GM19324 (cell line): ENCODE measurements around the gene CFAP20.

Source experiments
- ATAC-seq: cut with Tn5 transposase; IDR thresholded peaks from one replicate; pipeline ENCODE4 v1.9.1; 2021; ENCODE audit warnings: mild to moderate bottlenecking, moderate library complexity; ENCODE audit not compliant: unreplicated experiment, low FRiP score

The CFAP20 gene

GRCh38 chr16:58125781-58126335 is 3.3 kb downstream of the CFAP20 start:
- ATAC-seq = no peak

DNA sequence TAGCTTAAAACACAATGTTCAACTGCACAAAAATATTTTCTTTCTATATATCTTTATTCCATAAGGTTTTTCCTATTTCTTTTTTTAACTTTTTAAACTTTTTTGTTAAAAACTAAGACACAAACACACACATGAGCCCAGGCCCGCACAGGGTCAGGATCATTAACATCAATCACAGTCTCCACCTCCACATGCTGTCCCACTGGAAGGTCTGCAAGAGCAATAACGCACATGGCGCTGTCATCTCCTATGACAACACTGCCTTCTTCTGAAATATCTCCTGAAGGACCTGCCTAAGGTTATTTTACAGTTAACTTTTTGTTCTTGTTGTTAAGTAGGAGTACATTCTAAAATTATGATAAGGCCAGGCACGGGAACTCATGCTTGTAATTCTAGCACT is 4.1 kb downstream of the CFAP20 start:
- ATAC-seq = no peak

GRCh38 chr16:58124601-58124915 is 4.6 kb downstream of the CFAP20 start:
- no peak for ATAC-seq

DNA sequence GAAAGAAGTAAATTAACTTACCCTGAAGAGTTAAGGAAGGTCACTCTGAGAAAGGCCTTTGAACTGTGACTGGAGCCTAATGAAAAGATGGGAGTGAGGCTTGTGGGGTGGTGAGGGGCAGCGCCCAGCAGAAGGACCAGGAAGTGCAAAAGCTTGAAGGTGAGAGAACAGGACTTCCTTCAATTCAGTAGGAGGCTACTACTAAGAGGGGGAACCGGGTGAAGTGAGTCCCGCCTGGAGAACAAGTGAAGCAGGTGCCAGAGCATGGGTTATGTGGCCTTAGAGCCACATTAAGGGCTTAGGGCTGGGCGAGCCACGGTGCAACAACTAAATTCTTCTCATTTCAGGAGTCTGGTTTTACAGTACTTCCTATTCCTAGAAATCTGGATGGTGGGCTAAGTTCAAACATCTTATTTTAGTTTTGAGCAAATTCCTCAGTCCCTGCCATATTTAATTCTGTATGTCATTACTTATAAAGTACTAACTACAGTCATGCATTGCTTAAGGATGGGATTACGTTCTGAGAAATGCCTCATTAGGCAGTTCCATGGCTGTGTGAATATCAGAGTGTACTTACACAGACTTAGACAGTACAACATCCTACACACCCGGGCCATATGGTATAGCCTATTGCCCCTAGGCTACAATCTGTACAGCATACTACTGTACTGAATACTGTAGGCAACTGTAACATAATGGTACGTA is 5.1 kb downstream of the CFAP20 start:
- no peak for ATAC-seq

DNA sequence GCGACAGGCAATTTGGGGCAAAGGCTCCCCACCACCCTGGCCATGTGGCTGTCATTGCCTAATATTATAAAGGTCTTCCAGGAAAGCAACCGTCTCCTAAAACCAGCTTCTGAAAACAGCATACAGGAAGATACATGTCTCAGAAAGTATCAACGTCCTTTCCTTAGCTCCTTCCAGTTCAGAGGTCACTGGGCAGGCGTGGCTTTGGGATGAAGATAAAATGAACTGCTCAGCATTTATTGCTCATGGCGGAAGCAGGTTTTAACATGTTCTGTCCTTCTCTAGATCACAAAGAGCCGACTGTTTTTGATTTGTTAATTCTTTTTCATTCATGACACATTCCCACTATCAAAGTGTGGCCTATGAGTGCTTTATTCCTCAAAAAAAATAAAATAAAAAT is 8.0 kb downstream of the CFAP20 start:
- ATAC-seq = no peak

GRCh38 chr16:58120234-58120633 is 8.9 kb downstream of the CFAP20 start:
- no peak for ATAC-seq

GRCh38 chr16:58119509-58119845 is 9.7 kb downstream of the CFAP20 start:
- no peak for ATAC-seq

- no peak for ATAC-seq
Measured at GRCh38 chr16:58118801-58119508, 10.2 kb downstream of the CFAP20 start.

GRCh38 chr16:58116529-58116928 is 12.7 kb downstream of the CFAP20 start:
- no peak for ATAC-seq

DNA sequence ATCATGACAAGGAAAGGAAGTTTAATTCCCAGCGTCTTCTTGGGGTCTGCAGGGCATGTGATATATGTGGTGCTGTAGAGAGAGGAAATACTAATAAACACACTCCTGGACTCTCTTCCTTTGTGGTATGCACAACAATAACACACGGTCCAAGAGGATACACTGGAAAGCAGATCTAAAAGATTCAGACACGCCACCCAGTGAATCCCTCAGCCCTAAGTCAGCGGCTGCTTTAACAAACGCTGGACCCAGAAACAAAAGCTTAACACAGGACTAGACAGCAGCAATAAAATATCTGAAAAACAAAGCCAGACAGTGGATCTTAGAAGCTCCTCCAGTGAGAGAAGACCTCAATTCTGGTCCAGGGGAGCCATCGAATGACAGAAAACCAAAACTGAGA is 13.1 kb downstream of the CFAP20 start:
- ATAC-seq = no peak

DNA sequence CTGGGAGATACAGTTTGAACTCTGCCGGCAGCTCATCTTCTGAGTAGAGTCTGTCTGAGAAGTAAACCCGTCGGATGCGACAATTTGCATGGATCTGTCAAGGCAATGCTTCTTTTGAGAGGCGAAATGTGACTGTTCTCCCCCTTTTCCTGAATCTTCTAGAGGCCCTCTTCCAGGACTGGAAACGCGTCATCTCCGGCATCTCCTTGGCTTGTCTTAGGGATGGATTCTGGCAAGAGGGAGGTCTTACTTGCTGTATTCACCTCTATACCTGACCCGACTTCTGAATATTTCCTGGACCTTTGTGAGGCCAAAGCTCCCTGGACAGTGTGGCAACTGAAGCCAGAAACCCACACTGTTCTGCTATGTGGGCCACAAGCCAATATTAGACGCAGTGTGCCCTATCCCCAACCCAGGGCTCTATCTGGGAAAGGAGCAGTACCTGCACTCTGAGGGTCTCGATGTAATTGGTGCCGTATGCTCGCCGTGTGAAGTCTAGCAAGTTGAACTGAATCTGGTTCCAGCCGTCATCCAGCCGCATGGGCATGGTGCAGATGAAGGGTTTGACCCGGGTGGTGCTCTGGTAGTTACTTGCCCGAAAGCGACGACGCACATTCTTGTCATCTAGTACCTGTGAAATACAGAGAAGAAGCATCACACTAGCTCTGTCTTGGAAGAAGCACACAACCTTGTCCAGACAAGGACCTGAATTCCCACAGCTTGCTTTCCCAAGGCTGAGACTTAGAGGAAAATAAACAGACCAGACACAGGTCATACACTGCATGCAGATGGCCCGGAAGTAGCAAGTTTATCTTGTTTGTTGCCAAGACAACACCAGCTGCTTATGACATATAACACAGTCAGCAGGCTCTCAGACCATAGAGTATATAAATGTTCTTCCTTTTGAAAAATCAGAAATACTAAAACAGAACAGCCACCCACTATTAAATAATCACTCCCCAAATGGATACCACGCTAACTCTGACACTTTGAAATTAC is 14.1 kb downstream of the CFAP20 start:
- no peak for ATAC-seq

DNA sequence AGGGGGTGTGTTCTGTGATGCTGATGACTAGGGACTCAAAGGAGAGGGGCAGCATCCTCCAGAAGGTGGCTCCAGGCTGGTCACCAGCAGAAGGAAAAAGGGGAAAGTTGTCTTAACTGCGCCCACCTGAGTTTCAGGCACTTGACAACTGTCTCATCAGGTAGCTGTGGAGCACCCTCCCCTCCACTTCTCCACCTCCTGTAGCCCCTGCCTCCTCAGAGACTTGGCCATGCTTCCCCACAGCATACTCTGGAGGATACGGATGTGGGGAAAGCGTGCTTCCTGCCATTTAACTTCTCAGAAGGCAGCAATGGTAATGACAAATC is 17.9 kb downstream of the CFAP20 start:
- no peak for ATAC-seq

DNA sequence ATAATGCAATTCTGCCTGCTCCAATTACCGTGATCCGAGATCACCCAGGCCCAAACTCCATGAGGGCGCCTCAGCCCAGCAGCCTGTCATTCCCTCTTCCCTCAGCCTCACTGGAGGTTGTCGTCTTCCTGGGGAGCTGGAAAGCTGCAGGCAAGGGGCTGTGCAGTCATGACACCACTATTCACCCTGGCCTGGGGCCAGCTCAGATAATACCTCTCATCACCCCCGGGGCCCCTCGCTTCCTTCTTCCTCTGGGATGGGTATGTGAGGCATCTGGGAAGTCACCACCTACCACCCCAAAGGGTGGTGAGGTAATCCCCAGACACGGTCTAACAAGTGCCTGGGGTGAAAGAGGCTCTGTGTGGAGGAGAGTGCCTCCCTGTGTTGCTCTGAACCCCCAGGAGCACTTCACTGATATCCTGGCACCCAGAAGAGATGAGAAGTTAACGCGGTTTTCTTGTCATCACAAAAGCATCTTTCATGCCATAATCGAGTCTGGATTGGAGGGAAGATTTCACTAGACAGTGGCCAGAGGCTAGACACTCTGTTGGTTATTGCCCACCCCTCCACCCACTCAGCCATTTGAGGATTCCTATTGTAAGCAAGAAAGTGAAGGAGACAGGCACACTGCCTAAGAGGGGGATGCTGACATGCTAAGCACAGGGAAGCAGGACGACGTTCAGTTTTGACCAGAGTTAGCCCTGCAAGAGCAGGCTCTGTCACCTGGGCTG is 18.4 kb downstream of the CFAP20 start:
- no peak for ATAC-seq

- no peak for ATAC-seq
Measured at GRCh38 chr16:58109881-58110280, 19.3 kb downstream of the CFAP20 start.

DNA sequence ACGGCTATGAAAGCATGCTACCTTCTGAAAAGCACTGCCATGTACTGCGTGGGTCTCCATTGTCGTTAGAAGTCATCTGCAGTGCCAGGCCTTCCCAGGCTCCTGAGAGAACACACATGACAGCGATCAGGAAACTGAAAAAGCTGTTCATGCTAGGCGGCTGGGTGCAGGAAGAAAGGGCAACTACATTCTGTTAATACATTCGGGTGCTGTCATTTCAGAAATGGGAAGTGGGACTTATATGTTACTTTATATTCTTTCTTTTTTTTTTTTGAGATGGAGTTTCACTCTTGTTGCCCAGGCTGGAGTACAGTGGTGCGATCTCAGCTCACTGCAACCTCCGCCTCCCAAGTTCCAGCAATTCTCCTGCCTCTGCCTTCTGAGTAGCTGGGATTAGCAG is 19.9 kb downstream of the CFAP20 start:
- no peak for ATAC-seq

- no peak for ATAC-seq
Measured at GRCh38 chr16:58107709-58108108, 21.5 kb downstream of the CFAP20 start.

GRCh38 chr16:58107228-58107627 is 22.0 kb downstream of the CFAP20 start:
- no peak for ATAC-seq

DNA sequence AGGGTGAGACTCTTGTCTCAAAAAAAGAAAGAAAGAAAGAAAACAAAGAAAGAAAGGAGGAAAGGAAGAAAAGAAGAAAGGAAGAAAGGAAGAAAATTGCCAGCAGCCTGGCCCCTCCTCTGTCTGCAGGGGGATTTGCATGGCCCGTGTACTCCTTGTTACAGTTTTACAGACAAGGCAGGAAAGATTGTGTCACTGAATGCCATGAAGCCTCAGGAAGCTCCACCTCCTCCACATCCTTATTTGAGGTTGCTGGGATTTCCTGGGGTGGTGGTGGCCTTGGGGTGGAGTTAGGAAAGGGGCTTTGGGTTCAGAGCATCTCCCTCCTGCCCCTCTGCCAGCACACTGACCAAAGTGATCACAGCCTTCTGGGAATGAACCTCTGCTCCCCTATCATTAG is 23.6 kb downstream of the CFAP20 start:
- no peak for ATAC-seq

GRCh38 chr16:58102665-58103392 is 26.4 kb downstream of the CFAP20 start:
- ATAC-seq = no peak

DNA sequence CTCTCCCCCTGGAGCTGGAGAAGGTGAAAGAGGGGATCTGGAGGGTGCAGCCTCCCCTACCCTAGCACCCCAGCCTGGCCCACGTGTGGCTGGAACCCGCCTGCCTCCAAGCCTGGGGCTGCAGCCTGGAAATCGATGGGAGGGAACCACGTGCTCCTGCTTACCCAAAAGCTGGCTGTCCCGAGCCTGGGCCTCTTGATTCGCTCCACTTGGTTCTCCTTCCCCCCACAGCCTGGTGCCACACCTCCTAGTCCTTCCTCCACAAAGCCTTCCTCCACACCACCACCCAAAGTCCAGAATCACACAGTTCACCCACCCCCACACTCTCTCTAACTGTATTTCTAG is 29.3 kb downstream of the CFAP20 start:
- ATAC-seq = no peak
